Neural cell (in vitro differentiated cells): ENCODE results near the gene TCEAL6. TPM values are rescaled to one million over a fixed set of nuclear protein-coding genes. Genes with fewer than 3 reads are reported as not detected.

Source experiments
- H2AFZ ChIP-seq: fragments of 200-600, 300-800 bp; sonication (generic), shearing (Covaris generic); 2 replicates; pipeline ENCODE4 v1.6.0; 2014; ENCODE audit warnings: low read depth, mild to moderate bottlenecking, antibody characterized with exemption, low read length, moderate library complexity
- H3F3A ChIP-seq: fragments of 200-600 bp; shearing (Covaris generic); 2 replicates; pipeline ENCODE4 v1.6.1; 2016; ENCODE audit warnings: mild to moderate bottlenecking, moderate library complexity, mixed read lengths, antibody characterized with exemption, low read length; ENCODE audit not compliant: insufficient read depth, poor library complexity, severe bottlenecking
- H3K27ac ChIP-seq: fragments of 200-600, 300-800 bp; sonication (generic), shearing (Covaris generic); 2 replicates; pipeline ENCODE4 v1.5.1; 2014; ENCODE audit warnings: mild to moderate bottlenecking, low read length, moderate library complexity
- H3K27me3 ChIP-seq: fragments of 300-800, 200-600 bp; sonication (generic), shearing (Covaris generic); 2 replicates; pipeline ENCODE4 v1.6.0; 2014; ENCODE audit warnings: mild to moderate bottlenecking, low read depth, low read length, moderate library complexity; ENCODE audit not compliant: insufficient read depth
- H3K36me3 ChIP-seq: fragments of 300-800, 200-600 bp; sonication (generic), shearing (Covaris generic); 2 replicates; pipeline ENCODE4 v1.5.1; 2014; ENCODE audit warnings: mild to moderate bottlenecking, antibody characterized with exemption, low read length, moderate library complexity; ENCODE audit not compliant: insufficient read depth
- H3K4me2 ChIP-seq: fragments of 300-800, 200-600 bp; sonication (generic), shearing (Covaris generic); 2 replicates; pipeline ENCODE4 v1.6.0; 2014; ENCODE audit warnings: mild to moderate bottlenecking, low read length
- H3K4me3 ChIP-seq: fragments of 300-800, 200-600 bp; sonication (generic), shearing (Covaris generic); 2 replicates; pipeline ENCODE4 v1.5.1; 2014; ENCODE audit warnings: mild to moderate bottlenecking, low read length, moderate library complexity
- H3K79me2 ChIP-seq: fragments of 200-600 bp; shearing (Covaris generic); replicated peaks from 2 replicates; pipeline ENCODE4 v1.6.0; 2014; ENCODE audit warnings: mild to moderate bottlenecking, low read length, moderate library complexity; ENCODE audit not compliant: insufficient read depth
- H3K9ac ChIP-seq: fragments of 300-800, 200-600 bp; sonication (generic), shearing (Covaris generic); 2 replicates; pipeline ENCODE4 v1.6.1; 2016; ENCODE audit warnings: mild to moderate bottlenecking, low read length, mixed read lengths
- H3K9me2 ChIP-seq: fragments of 200-600 bp; shearing (Covaris generic); 2 replicates; pipeline ENCODE4 v1.6.1; 2016; ENCODE audit warnings: mild to moderate bottlenecking, low read length, mixed read lengths; ENCODE audit not compliant: insufficient read depth
- H3K9me3 ChIP-seq: fragments of 200-600, 300-800 bp; sonication (generic), shearing (Covaris generic); 2 replicates; pipeline ENCODE4 v1.6.1; 2016; ENCODE audit warnings: mild to moderate bottlenecking, mixed run types, low read length, moderate library complexity, mixed read lengths
- H4K20me1 ChIP-seq: fragments of 200-600 bp; shearing (Covaris generic); 2 replicates; pipeline ENCODE4 v1.6.1; 2016; ENCODE audit warnings: mild to moderate bottlenecking, mixed run types; ENCODE audit not compliant: insufficient read depth
- CTCF ChIP-seq: fragments of 450-650 bp; IDR thresholded peaks from 2 replicates; pipeline ENCODE4 v1.5.1; 2014; ENCODE audit warnings: antibody characterized with exemption, mild to moderate bottlenecking, moderate library complexity; ENCODE audit not compliant: poor library complexity, severe bottlenecking
- EP300 ChIP-seq: fragments of 450-650 bp; conservative IDR thresholded peaks from 2 replicates; pipeline ENCODE4 v1.6.1; 2014; ENCODE audit warnings: antibody characterized with exemption, mild to moderate bottlenecking, moderate library complexity; ENCODE audit not compliant: poor library complexity, severe bottlenecking
- EZH2 ChIP-seq: fragments of 200-600, 300-800 bp; shearing (Covaris generic), sonication (generic); IDR thresholded peaks from 2 replicates; pipeline ENCODE4 v1.6.1; 2014; ENCODE audit warnings: antibody characterized with exemption, low read length, borderline replicate concordance, mild to moderate bottlenecking; ENCODE audit not compliant: insufficient read depth, poor library complexity, severe bottlenecking
- MXI1 ChIP-seq: fragments of 450-650 bp; conservative IDR thresholded peaks from 2 replicates; pipeline ENCODE4 v1.6.1; 2014; ENCODE audit warnings: antibody characterized with exemption, mild to moderate bottlenecking; ENCODE audit not compliant: poor library complexity, severe bottlenecking
- POLR2AphosphoS5 ChIP-seq: IDR thresholded peaks from 2 replicates; pipeline ENCODE4 v1.6.1; 2012
- RAD21 ChIP-seq: fragments of 450-650 bp; conservative IDR thresholded peaks from 2 replicates; pipeline ENCODE4 v1.6.1; 2014; ENCODE audit warnings: antibody characterized with exemption, mild to moderate bottlenecking, moderate library complexity
- SMC3 ChIP-seq: fragments of 450-650 bp; conservative IDR thresholded peaks from 2 replicates; pipeline ENCODE4 v1.6.1; 2014; ENCODE audit warnings: antibody characterized with exemption, mild to moderate bottlenecking, moderate library complexity; ENCODE audit not compliant: poor library complexity
- TAF1 ChIP-seq: IDR thresholded peaks from 2 replicates; pipeline ENCODE4 v1.6.1; 2012; ENCODE audit warnings: low read depth
- polyA plus RNA-seq: library from polyadenylated mRNA; depleted of rRNA; stranded (reverse); fragments of >200 nt; gene quantifications from 2 replicates; pipeline ENCODE4 v1.2.3, GENCODE V29; 2014
- TF ChIP-seq, protein P1 (sequence below): IDR thresholded peaks from 2 replicates; pipeline ENCODE4 v1.6.1; 2012; ENCODE audit warnings: borderline replicate concordance

Gene TCEAL6
- polyA plus RNA-seq, 1 donor from 2014 or later = not detected

- Histone ChIP-seq H3K9ac (no peak overlapping the region), H3F3A (no peaks in the 10 kb centered on the region), H3K36me3 (no peaks in the 10 kb centered on the region), H3K9me2 (no peaks in the 10 kb centered on the region), H2AFZ (no peak overlapping the region), H3K4me3 (no peak overlapping the region), H3K4me2 (no peak overlapping the region), H3K79me2 (no peaks in the 10 kb centered on the region), H4K20me1 (no peaks in the 10 kb centered on the region), H3K27me3 (no peaks in the 10 kb centered on the region), H3K27ac (no peak overlapping the region), H3K9me3 (no peaks in the 10 kb centered on the region)
- TF ChIP-seq TAF1 (no peak), MXI1 (no peak), POLR2AphosphoS5 (no peak), EP300 (no peak), CTCF (no peak)
Measured at GRCh38 chrX:102138064-102138463, 4.2 kb downstream of the TCEAL6 start.

DNA sequence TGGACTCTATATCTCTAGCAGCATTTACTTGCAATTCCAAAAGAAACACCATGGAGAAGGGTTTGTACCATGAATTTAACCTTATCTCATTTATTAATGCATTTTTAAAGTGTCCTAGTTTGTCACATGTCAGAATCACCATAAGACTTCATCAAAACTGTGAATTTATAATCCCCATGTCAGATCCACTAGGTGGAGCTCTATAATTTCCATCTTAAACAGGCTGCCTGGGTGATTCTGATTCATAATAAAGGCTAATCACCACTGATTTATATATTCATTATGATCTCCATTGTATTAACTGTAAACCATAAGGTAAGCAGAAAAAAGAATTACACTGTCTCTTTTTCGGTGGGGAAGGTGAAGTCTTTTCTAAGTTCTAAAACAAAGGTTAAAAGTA is 12.8 kb downstream of the TCEAL6 start:
- no peaks in the 10 kb centered on the region for H3K36me3 ChIP-seq
- H3K9me3 ChIP-seq = no peaks in the 10 kb centered on the region
- H3K4me3 ChIP-seq = no peak overlapping the region
- H3K27me3 ChIP-seq = no peaks in the 10 kb centered on the region
- H3K9me2 ChIP-seq = no peaks in the 10 kb centered on the region
- H3K4me2 ChIP-seq = no peak overlapping the region
- no peak overlapping the region for H3K27ac ChIP-seq
- no peak overlapping the region for H2AFZ ChIP-seq
- H4K20me1 ChIP-seq = no peaks in the 10 kb centered on the region
- TF ChIP-seq CTCF = peak; percentile 29
- TF ChIP-seq, protein P1, sequence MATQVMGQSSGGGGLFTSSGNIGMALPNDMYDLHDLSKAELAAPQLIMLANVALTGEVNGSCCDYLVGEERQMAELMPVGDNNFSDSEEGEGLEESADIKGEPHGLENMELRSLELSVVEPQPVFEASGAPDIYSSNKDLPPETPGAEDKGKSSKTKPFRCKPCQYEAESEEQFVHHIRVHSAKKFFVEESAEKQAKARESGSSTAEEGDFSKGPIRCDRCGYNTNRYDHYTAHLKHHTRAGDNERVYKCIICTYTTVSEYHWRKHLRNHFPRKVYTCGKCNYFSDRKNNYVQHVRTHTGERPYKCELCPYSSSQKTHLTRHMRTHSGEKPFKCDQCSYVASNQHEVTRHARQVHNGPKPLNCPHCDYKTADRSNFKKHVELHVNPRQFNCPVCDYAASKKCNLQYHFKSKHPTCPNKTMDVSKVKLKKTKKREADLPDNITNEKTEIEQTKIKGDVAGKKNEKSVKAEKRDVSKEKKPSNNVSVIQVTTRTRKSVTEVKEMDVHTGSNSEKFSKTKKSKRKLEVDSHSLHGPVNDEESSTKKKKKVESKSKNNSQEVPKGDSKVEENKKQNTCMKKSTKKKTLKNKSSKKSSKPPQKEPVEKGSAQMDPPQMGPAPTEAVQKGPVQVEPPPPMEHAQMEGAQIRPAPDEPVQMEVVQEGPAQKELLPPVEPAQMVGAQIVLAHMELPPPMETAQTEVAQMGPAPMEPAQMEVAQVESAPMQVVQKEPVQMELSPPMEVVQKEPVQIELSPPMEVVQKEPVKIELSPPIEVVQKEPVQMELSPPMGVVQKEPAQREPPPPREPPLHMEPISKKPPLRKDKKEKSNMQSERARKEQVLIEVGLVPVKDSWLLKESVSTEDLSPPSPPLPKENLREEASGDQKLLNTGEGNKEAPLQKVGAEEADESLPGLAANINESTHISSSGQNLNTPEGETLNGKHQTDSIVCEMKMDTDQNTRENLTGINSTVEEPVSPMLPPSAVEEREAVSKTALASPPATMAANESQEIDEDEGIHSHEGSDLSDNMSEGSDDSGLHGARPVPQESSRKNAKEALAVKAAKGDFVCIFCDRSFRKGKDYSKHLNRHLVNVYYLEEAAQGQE = no peak
- H3F3A ChIP-seq = no peaks in the 10 kb centered on the region
- H3K9ac ChIP-seq = no peak overlapping the region
- H3K79me2 ChIP-seq = no peaks in the 10 kb centered on the region

DNA sequence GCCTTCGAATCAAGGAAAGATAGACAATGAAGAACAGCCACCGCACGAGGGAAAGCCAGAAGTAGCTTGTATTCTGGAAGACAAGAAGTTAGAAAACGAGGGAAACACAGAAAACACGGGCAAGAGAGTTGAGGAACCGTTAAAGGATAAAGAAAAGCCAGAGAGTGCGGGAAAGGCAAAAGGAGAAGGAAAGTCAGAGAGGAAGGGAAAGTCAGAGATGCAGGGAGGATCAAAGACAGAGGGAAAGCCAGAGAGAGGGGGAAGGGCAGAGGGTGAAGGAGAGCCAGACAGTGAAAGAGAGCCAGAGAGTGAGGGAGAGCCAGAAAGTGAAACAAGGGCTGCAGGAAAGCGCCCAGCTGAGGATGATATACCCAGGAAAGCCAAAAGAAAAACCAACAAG is 15.4 kb downstream of the TCEAL6 start:
- Histone ChIP-seq H3K79me2 (no peaks in the 10 kb centered on the region), H3K4me3 (no peak overlapping the region), H3F3A (no peaks in the 10 kb centered on the region), H3K27me3 (no peaks in the 10 kb centered on the region), H3K9me3 (no peaks in the 10 kb centered on the region), H3K9me2 (no peaks in the 10 kb centered on the region), H4K20me1 (no peaks in the 10 kb centered on the region), H3K9ac (no peak overlapping the region), H3K4me2 (no peak overlapping the region), H2AFZ (no peak overlapping the region), H3K27ac (no peak overlapping the region), H3K36me3 (no peaks in the 10 kb centered on the region)
- TF ChIP-seq RAD21 (no peak), CTCF (no peak), EP300 (no peak), SMC3 (no peak), EZH2 (no peak), MXI1 (no peak)
- TF ChIP-seq, protein P1 = no peak
